ENCODE results near the gene AZU1.
"Not testable (repeated sequence)": the region's sequence is repeated elsewhere in the genome, so short reads cannot be mapped to it uniquely, and the experiment has no call there.

AZU1 gene

GRCh38 chr19:873561-874041 is 46.0 kb downstream of the AZU1 start:
- no peak for DNase-seq

- no peak for DNase-seq
Observed at GRCh38 chr19:875265-875879, 47.7 kb downstream of the AZU1 start.

- DNase-seq: no peak
Observed at GRCh38 chr19:876089-876488, 48.5 kb downstream of the AZU1 start.

- DNase-seq: no peak
Observed at GRCh38 chr19:876780-877314, 49.2 kb downstream of the AZU1 start.

- not testable (repeated sequence) for DNase-seq
Observed at GRCh38 chr19:877992-878660, 50.5 kb downstream of the AZU1 start.

GRCh38 chr19:878751-879561 is 51.3 kb downstream of the AZU1 start:
- not testable (repeated sequence) for DNase-seq

GRCh38 chr19:879711-880438 is 52.2 kb downstream of the AZU1 start:
- DNase-seq: no peak
